Right lobe of liver (tissue), 6 donors: ENCODE data around the gene RGS13. TPM values are rescaled to one million over a fixed set of nuclear protein-coding genes. Genes with fewer than 3 reads are reported as not detected.

ENCODE experiments used
- ATAC-seq, 4 donors: fragments of 200-7000 bp; cut with Tn5 transposase; one replicate each; pipeline ENCODE4 v1.9.1; 2020; ENCODE audit warnings: mild to moderate bottlenecking in 4 of 4, moderate library complexity in 4 of 4
- DNase-seq, 3 donors: peaks; one replicate each; pipeline ENCODE4 v3.0.0-alpha.2; 2020
- H3K27ac ChIP-seq, 3 donors: fragments of 200-600 bp; one replicate each; pipeline ENCODE4 v1.8.0; 2022
- H3K27me3 ChIP-seq, 2 donors: fragments of 200-600 bp; one replicate each; pipeline ENCODE4 v1.8.0; 2022
- H3K36me3 ChIP-seq, 4 donors: fragments of 200-600 bp; sonication (generic) in 1 of 4; one replicate each; pipeline versions ENCODE4 v1.5.1 to v1.8.0; 2017 to 2022; ENCODE audit warnings: control low read depth in 1 of 4
- H3K4me1 ChIP-seq, 4 donors: fragments of 200-600 bp; sonication (generic) in 1 of 4; one replicate each; pipeline versions ENCODE4 v1.5.1 to v1.8.0; 2017 to 2022; ENCODE audit warnings: control low read depth in 1 of 4
- H3K4me3 ChIP-seq, 3 donors: fragments of 200-600 bp; one replicate each; pipeline ENCODE4 v1.8.0; 2022
- H3K9me3 ChIP-seq, 4 donors: fragments of 200-600 bp; sonication (generic) in 1 of 4; one replicate each; pipeline versions ENCODE4 v1.5.1 to v1.8.0; 2017 to 2022; ENCODE audit warnings: control low read depth in 1 of 4
- POLR2A ChIP-seq: fragments of 450-650 bp; IDR thresholded peaks from one replicate; pipeline ENCODE4 v1.6.1; 2017; ENCODE audit warnings: antibody characterized with exemption, mild to moderate bottlenecking
- WGBS: methylation state at CpG from one replicate; pipeline ENCODE4 v1.1.6; 2018; ENCODE audit warnings: low coverage, low lambda C conversion rate; ENCODE audit not compliant: insufficient coverage; ENCODE audit errors: missing lambda C conversion rate; 5-methylcytosine and 5-hydroxymethylcytosine counted together
- intact Hi-C, 2 donors: fragments of 100-400 bp; cut with DNase I; formaldehyde crosslinking; loops; one replicate each; pipeline versions ENCODE4 v1.11.2 to v1.14.1; 2022
- long read RNA-seq: library from polyadenylated mRNA; unstranded; transcript quantifications from one replicate; pipeline ENCODE4 v2.0.0, GENCODE V29; 2019
- total RNA-seq, 6 experiments: library from RNA; depleted of rRNA in 2 of 6; stranded (reverse); fragments of >200 nt in 2 of 6; fragmentation: NEBNext Ultra II Directional in 3 of 6; extraction: Animal tissue kit (Norgen Biotek cat#: 25700) in 3 of 6; gene quantifications; one replicate each; pipeline versions ENCODE4 v1.1.0 to v1.2.4, GENCODE V29; 2016 to 2023
- TF ChIP-seq, protein P1 (sequence below), 4 donors: fragments of 200-600 bp in 3 of 4; fragments of 450-650 bp in 1 of 4; IDR thresholded peaks; one replicate each; pipeline versions ENCODE4 v1.5.1 to v1.8.0; 2016 to 2022; ENCODE audit warnings: antibody characterized with exemption in 4 of 4, mild to moderate bottlenecking in 2 of 4
- donor health status: DM: no; HTN: yes; CAD: no.
- donor health status: DM: no; HTN: no; CAD: no.
- donor health status: DM: no; HTN: no; CAD: no.
- donor health status: DM: no; HTN: yes; CAD: no.
- donor health status: DM: no; HTN: yes; CAD: no.

Gene RGS13, protein sequence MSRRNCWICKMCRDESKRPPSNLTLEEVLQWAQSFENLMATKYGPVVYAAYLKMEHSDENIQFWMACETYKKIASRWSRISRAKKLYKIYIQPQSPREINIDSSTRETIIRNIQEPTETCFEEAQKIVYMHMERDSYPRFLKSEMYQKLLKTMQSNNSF
- not detected for total RNA-seq
- long read RNA-seq: 0 reads

DNA sequence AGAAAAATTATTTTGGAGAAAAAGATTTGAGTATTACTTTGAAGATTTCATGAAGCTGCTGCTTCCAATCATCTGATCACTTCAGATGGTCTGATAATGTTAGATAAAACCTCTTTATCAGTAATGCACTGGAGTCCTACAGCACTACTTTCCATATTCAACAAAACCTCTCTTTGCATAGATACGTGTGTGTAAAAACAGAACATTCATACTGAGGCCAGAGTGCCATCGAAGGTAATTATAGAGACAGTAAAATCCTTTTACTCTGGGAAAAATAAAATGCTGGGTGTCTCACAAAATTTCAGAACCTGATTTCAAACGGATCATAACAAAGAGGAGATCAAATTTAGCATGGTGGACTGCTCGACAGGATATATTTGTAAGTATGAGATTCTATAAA, at the start of gene RGS13:
RGS13 (plus strand) TSS at position 209 of the 400 bp plus-strand sequence. CDS start 8,188 bp downstream, outside the sequence.
- Histone ChIP-seq H3K4me3 (no peak within 1 kb of the TSS), H3K9me3 (no peaks in the 10 kb centered on the region), H3K4me1 (peaks cover 0 to 19% (median 0%) of the 10 kb centered on the region in 4 donors), H3K27ac (no peak within 1 kb of the TSS), H3K27me3 (no peaks in the 10 kb centered on the region), H3K36me3 (no peaks in the 10 kb centered on the region)
- WGBS: 68% methylated on average over 4 of the region's 4 CpGs
- ATAC-seq (no peak), DNase-seq (no peak)
- TF ChIP-seq POLR2A: no peak
- TF ChIP-seq, protein P1, sequence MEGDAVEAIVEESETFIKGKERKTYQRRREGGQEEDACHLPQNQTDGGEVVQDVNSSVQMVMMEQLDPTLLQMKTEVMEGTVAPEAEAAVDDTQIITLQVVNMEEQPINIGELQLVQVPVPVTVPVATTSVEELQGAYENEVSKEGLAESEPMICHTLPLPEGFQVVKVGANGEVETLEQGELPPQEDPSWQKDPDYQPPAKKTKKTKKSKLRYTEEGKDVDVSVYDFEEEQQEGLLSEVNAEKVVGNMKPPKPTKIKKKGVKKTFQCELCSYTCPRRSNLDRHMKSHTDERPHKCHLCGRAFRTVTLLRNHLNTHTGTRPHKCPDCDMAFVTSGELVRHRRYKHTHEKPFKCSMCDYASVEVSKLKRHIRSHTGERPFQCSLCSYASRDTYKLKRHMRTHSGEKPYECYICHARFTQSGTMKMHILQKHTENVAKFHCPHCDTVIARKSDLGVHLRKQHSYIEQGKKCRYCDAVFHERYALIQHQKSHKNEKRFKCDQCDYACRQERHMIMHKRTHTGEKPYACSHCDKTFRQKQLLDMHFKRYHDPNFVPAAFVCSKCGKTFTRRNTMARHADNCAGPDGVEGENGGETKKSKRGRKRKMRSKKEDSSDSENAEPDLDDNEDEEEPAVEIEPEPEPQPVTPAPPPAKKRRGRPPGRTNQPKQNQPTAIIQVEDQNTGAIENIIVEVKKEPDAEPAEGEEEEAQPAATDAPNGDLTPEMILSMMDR (IDR thresholded peaks at IDR 0.05): no peak
- intact Hi-C loops: no loop called here

DNA sequence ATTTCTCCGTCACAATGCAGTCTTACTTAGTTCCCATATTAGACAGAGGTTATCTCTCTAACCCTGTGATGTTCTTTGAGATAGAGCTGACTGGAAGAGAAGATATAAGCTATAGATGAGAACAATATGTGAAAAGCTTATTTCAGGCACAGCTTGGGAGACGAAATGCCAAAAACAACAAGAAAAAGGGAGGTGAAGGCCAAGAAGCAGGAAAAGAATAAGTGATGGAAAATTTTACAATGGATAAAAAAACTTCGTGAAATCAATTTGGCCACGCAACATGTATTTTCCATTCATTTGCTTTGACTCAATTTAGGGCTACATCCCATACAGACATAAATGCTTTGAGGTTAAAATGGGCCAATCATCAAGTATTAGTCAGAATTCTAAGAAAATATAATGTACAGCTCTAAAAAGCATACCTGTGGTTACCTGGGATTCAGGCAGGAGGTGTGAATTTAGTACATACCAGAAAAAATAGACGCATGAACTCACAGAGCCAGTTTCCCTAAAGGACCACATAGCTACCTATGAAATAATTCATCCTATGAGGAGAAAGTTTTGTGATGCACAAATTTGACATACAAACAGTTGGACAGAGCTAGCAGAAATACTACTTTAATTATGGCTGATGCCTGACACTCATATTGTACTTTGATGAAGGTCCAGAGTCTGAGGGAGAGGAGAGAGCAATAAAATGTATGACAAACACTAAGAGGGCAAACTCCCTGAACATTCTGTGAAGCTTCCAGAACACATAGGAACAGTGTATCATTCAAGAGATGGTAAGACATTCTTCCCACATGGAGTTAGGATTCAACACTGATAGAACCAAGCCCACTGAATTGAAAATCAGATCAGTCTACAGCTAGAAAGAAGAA, 48.3 kb upstream of the RGS13 start:
- H3K4me1 ChIP-seq: no peaks in the 10 kb centered on the region
- no peak overlapping the region for H3K27ac ChIP-seq
- H3K27me3 ChIP-seq: no peaks in the 10 kb centered on the region
- H3K36me3 ChIP-seq: no peaks in the 10 kb centered on the region
- H3K9me3 ChIP-seq: no peaks in the 10 kb centered on the region
- intact Hi-C loops: no loop called here
- WGBS: 79% methylated on average over 5 of the region's 5 CpGs
- no peak for TF ChIP-seq POLR2A
- TF ChIP-seq, protein P1 (IDR thresholded peaks at IDR 0.05): no peak
- ATAC-seq (no peak), DNase-seq (no peak)
- no peak overlapping the region for H3K4me3 ChIP-seq

DNA sequence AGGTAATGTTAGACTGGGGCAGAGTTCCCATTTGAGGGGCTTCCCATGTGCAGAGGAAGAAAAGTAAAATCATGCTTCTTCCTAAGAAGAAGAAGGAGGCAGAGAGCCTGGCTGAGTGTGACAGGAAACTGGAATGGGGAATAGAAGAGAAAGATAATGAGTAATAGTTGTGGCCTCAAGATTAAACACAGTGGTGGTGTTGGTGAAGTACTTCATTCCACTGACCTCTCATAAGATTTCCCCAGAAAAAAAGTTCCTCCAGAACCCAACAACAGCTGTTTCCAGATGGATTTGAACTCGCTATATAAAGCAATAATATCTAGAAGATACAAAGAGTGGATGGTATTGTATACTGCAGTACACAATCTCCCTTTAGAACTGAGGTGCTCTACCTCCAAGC, 47.4 kb upstream of the RGS13 start:
- WGBS: 50% methylated on average over 1 of the region's 1 CpG
- TF ChIP-seq, protein P1 (IDR thresholded peaks at IDR 0.05): no peak
- no peak for TF ChIP-seq POLR2A

DNA sequence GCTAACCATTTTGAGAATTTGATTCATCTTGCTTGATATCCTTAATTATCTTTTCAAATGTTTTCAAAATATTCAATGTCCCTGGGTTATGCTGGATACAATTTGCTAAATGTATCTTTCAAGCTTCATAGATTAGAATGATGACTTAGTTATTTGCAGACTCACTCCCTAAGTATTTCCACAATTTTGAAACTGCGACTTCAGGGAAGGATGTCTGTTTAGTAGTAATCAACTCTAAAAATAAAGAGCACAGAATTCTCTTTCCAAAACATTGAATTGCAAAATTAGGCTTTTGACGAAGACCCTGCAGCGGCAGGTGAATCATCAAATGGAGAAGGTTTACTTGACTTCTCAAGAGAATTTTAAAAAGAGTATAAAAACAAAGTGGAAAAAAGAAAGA, 46.1 kb upstream of the RGS13 start:
- 84% methylated on average over 3 of the region's 3 CpGs for WGBS
- ATAC-seq: no peak
- no peaks in the 10 kb centered on the region for H3K4me1 ChIP-seq

More for the DNA sequence above, 47.4 kb upstream of the RGS13 start:
- Histone ChIP-seq H3K4me3 (no peak overlapping the region), H3K27me3 (no peaks in the 10 kb centered on the region), H3K9me3 (no peaks in the 10 kb centered on the region), H3K4me1 (no peaks in the 10 kb centered on the region), H3K27ac (no peak overlapping the region), H3K36me3 (no peaks in the 10 kb centered on the region)
- DNase-seq (no peak), ATAC-seq (no peak)
- intact Hi-C loops: no loop called here

More for the DNA sequence above, 46.1 kb upstream of the RGS13 start:
- H3K9me3 ChIP-seq: no peaks in the 10 kb centered on the region
- no peak for TF ChIP-seq POLR2A
- TF ChIP-seq, protein P1 (IDR thresholded peaks at IDR 0.05): no peak
- H3K27ac ChIP-seq: no peak overlapping the region
- no peaks in the 10 kb centered on the region for H3K27me3 ChIP-seq
- no peak overlapping the region for H3K4me3 ChIP-seq
- no peak for DNase-seq
- intact Hi-C loops: no loop called here
- H3K36me3 ChIP-seq: no peaks in the 10 kb centered on the region
